ENCODE measurements around the gene RPLP1.

DNA sequence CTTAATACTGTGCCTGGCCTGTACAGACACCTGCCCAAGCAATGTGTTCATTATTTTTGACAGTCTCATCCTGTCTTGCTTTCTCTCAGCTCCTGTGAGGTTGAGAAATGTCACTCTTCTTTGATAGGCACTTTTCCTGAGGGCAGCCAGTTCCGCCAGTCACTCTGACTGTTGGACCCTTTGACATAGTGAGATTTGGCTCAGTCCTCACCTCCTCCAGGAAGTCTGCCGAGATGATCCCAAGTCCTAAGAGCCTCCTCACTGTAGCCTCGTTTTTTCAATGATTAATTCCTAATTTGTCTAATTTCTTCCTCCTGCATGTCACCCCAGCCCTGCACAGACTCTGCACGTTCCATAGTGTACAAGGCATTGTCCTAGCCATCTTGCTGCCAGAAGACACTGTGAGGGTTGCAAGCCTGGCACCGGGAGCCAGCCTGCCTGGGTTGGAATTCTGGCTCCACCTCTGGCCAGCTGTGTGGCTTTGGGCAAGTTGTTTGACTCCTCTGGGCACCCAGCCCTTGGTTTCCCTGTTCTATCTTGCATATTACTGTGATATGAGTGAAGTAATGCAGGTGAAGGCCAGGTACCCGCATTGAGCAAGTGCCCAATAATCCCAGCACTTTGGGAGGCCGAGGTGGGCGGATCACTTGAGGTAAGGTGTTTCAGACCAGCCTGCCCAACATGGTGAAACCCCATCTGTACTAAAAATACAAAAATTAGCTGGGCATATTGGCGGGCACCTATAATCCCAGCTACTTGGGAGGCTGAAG is 24.3 kb downstream of the RPLP1 start:
- TF ChIP-seq EGR1 (IDR thresholded peaks at IDR 0.05) (no peak), EP300 (IDR thresholded peaks at IDR 0.05; ENCODE audit: borderline replicate concordance) (no peak), TAF1 (IDR thresholded peaks at IDR 0.05; ENCODE audit: low read depth) (no peak), RAD21 (IDR thresholded peaks at IDR 0.05; ENCODE audit: low read depth) (no peak), NFIC (IDR thresholded peaks at IDR 0.05) (no peak)
